K562 treated with DMSO at 1 percent for 24 hours (cell line): Measurements from ENCODE around the gene ZNF614. TPM values are rescaled to one million over a fixed set of nuclear protein-coding genes. Genes with fewer than 3 reads are reported as not detected.

Experiments used
- total RNA-seq: library from RNA; unstranded; fragments of 300-600 nt; gene quantifications from 2 replicates; pipeline ENCODE4 v1.2.3, GENCODE V29; 2022; ENCODE audit warnings: low read depth; ENCODE audit not compliant: insufficient read depth

The ZNF614 gene
- 2.6 and 3.5 TPM in 2 replicates for total RNA-seq

DNA sequence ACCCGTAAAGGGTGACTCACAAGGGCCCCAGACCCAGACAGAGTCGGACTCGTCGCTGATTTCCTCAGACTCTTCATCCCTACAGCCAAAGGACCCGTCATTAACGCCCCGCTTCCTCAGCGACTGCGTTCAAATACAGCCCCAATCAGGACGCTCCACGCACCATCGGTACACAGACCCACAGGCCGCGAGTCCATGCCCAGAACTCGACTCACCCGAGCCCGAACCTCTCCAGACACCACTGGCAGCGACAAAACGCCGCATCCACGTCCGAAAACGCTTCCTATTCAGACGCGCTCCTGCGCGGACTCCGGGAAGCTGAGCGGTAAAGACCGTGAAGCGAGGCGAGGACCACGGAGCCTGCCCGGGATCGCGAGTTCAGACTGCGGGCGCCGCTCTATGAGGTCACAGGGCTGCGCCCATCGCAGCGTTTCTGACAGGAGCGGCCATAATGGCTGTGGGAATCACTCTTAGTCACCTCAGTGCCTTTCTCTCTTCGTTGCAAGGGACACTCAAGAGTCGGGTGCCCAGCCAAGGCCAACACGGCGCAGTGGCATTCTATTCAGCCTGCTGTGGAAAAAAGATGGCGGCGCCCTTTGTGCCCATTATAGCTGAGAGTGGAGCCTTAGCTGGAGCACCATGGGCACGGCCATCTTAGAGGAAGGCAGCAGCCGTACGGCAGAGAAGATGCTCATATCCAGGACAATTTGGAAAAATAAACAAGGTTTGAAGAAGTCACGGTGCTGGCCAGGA is at the start of gene ZNF614:
TSS of gene ZNF614 (minus strand) at position 353 of the 753 bp plus-strand sequence. CDS start 2,634 bp downstream, outside the sequence.

DNA sequence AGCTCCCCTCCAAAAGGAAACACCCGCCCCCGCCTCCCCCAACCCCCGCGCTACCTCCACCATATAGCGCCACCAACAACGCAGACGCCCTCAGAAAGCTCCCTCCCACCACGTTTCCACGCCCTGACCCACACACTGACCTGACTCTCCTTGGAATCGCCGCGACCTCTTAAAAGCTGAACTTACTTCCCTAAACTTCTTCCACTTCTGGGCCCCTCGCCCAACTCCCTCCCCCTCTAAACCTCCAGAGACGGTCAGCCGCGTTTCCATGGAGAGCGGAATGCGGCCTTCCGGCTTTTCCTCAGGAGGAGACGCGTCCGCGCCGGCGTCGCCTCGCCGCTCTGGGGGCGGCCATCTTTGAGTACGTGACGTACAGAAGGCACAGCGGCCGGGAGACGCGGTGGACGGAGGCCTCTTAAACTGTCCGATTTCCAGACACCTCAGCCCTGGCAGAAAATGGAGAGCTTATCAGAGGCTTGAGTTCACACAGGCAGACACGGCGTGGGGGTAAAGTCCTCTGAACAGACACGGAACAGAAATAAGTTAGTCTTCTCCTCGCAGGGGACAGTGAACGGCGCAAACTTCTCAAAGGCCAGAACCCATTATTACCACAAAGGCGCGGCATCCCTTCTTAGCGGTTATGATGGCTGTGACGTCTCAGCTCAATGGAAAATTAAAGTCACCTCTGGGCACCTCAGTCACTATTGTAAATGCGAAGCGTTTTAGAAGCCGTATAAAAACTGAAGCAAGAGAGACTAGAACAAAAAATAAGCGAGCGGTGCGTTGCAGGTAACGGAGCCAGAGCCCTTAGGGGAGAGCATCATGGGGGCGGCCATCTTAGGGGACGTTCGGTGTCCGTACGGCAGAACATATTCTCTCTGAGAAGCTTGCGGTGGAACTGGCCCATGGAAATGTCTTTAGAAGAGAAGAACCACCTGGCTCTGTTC is 20.6 kb upstream of the ZNF614 start, which contains the start of gene ZNF432:
TSS of gene ZNF432 (minus strand) at position 284 of the 947 bp plus-strand sequence. CDS start 1,970 bp downstream, outside the sequence.

DNA sequence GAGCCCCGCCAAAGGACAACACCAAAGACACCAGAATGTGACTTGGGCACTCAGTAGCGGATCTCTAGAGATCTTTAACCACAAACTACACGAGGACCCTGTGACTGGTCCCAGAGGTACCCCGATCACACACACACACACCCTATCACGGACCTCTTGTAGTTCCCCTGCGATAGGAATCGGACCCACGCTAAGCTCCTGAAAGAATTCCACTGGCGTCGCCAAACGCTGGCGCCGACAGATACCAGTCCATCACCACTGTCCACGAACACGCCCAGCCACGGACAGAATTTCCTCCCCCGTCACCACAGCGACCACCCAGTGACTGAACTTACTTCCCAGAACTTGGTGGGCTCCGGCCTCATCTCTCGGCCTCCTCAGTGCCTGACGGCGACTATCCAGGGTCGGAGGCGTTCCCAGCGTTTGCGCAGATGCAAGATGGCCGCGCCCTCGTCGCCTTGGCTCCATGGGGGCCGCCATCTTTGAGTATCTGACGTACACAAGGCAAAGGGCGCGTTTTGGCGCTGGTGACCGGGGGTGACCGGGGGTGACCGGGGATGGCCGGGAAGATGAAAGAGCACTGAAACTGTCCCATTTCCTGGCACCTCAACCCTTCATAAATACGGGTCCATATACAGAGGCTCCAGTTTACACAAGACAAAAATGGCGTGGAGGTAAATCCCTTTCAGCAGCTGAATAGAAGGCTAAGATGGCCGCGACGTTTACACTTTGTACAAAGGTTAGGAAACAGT is 20.2 kb downstream of the ZNF614 start, which contains the start of gene ZNF615:
TSS of gene ZNF615 (minus strand) at position 406 of the 752 bp plus-strand sequence. CDS start 4,500 bp downstream, outside the sequence.

DNA sequence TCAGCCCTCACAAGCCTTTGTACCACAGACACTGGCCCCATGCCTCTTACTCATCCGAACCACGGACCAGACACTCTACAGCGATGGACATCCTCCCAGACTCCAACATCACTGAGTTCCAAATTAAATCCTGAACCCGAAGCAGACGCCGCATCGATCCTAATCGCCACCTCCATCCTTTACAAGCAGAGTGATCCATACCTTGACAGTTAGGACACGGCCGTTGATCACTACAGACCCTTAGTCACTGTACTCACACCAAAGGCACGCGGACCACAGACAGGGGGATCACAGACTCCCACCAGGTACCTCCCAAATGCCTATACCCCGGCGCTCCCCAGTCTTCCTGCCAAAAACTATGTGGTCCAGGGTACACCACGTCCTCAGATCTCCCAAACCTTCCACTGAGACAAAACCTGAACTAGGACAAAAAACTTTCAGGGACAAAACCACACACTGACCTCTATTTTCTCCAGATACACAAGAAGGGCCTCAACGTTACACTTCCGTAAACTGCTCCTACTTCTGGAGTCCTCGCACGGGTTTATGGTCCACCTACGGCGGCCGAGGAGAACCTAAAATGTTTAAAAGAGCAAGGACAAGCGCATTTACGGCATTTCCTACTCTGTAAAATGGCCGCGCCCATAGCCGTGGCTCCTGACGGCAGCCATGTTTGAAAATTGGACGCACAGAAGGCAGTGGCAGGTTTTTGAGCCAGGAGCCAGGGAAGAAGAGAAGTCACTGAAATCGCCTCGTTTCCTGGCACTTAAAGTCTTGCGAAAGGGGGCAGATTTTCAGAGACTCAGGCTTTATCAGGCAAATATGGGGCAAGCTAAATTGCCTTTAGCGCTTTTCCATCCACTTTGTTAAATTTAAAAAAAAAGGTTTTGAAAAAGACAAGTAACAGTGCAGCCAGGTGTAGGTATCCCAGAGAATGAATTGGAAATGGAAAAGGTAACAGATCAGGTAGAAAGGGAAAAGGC is 41.6 kb downstream of the ZNF614 start, which contains the start of gene ZNF350:
TSS of gene ZNF350 (minus strand) at position 532 of the 983 bp plus-strand sequence. CDS start 12,480 bp downstream, outside the sequence.

Other genes starting within 250 kb of the ZNF614 start
- 0.31 and 0.46 TPM in 2 replicates for gene FPR3, start 233.2 kb downstream of the ZNF614 start, total RNA-seq
- gene ZNF577, start 140.4 kb downstream of the ZNF614 start, total RNA-seq, result 3.2 and 5.3 TPM in 2 replicates
- 2.2 TPM in 2 replicates for gene ZNF649, start 123.4 kb downstream of the ZNF614 start, total RNA-seq
- gene ZNF613, start 100.9 kb downstream of the ZNF614 start, total RNA-seq, result 1.4 and 3.1 TPM in 2 replicates
- gene ZNF350, start 41.5 kb downstream of the ZNF614 start, total RNA-seq, result 1.5 and 3.0 TPM in 2 replicates
- gene ZNF615, start 20.2 kb downstream of the ZNF614 start, total RNA-seq, result 2.5 and 3.9 TPM in 2 replicates
- gene ZNF432, start 20.5 kb upstream of the ZNF614 start, total RNA-seq, result 1.7 and 2.7 TPM in 2 replicates
- gene ZNF841, start 67.4 kb upstream of the ZNF614 start, total RNA-seq, result 3.5 and 4.8 TPM in 2 replicates
- 5.3 and 5.9 TPM in 2 replicates for gene ZNF616, start 111.6 kb upstream of the ZNF614 start, total RNA-seq
- 0.54 and 0.94 TPM in 2 replicates for gene ZNF836, start 143.2 kb upstream of the ZNF614 start, total RNA-seq
- gene PPP2R1A, start 161.7 kb upstream of the ZNF614 start, total RNA-seq, result 143 and 145 TPM in 2 replicates
- gene ZNF766, start 241.2 kb upstream of the ZNF614 start, total RNA-seq, result 2.9 and 4.0 TPM in 2 replicates